ENCODE data around the gene CIPC.
A peak's percentile ranks its signal among the peaks of the same experiment; 100 is the strongest.

CIPC gene

GRCh38 chr14:77133720-77134338 lies 35.8 kb downstream of the CIPC start:
- DNase-seq = peak; percentile 60
- Histone ChIP-seq H3K4me3 (ENCODE audit: low read depth, low read length) (no peak overlapping the region), H3K27ac (no peak overlapping the region), H3K36me3 (replicated peaks) (no peaks in the 10 kb centered on the region), H3K27me3 (replicated peaks) (peaks cover 13% of the 10 kb centered on the region)
- no peak for TF ChIP-seq CTCF (IDR thresholded peaks at IDR 0.05; ENCODE audit: low read depth, low read length, missing control alignments)
- in situ Hi-C loops (cut with HindIII; ENCODE audit: low pct_ligation_motif_present, low sequenced_read_pairs) = no loop called here

- no peak overlapping the region for H3K4me3 ChIP-seq (ENCODE audit: low read depth, low read length)
- H3K36me3 ChIP-seq (replicated peaks) = no peaks in the 10 kb centered on the region
- no peak for DNase-seq
- no peak overlapping the region for H3K27ac ChIP-seq
- TF ChIP-seq CTCF (IDR thresholded peaks at IDR 0.05; ENCODE audit: low read depth, low read length, missing control alignments) = no peak
- in situ Hi-C loops (cut with HindIII; ENCODE audit: low pct_ligation_motif_present, low sequenced_read_pairs) = no loop called here
- H3K27me3 ChIP-seq (replicated peaks) = peaks cover 53% of the 10 kb centered on the region
These were observed 41.0 kb downstream of the CIPC start for GRCh38 chr14:77139022-77139421.

GRCh38 chr14:77139540-77140358 lies 41.7 kb downstream of the CIPC start:
- in situ Hi-C loops (cut with HindIII; ENCODE audit: low pct_ligation_motif_present, low sequenced_read_pairs) = no loop called here
- Histone ChIP-seq H3K4me3 (ENCODE audit: low read depth, low read length) (no peak overlapping the region), H3K27me3 (replicated peaks) (peaks cover 57% of the 10 kb centered on the region), H3K36me3 (replicated peaks) (no peaks in the 10 kb centered on the region), H3K27ac (no peak overlapping the region)
- peak; percentile 74 for TF ChIP-seq CTCF (IDR thresholded peaks at IDR 0.05; ENCODE audit: low read depth, low read length, missing control alignments)
- no peak for DNase-seq

- DNase-seq = no peak
- Histone ChIP-seq H3K4me3 (ENCODE audit: low read depth, low read length) (peak overlapping the region; percentile 30), H3K36me3 (replicated peaks) (no peaks in the 10 kb centered on the region), H3K27me3 (replicated peaks) (peaks cover 60% of the 10 kb centered on the region), H3K27ac (no peak overlapping the region)
- in situ Hi-C loops (cut with HindIII; ENCODE audit: low pct_ligation_motif_present, low sequenced_read_pairs) = no loop called here
- no peak for TF ChIP-seq CTCF (IDR thresholded peaks at IDR 0.05; ENCODE audit: low read depth, low read length, missing control alignments)
These were observed 42.5 kb downstream of the CIPC start for GRCh38 chr14:77140359-77141213.

- peak; percentile 51 for TF ChIP-seq CTCF (IDR thresholded peaks at IDR 0.05; ENCODE audit: low read depth, low read length, missing control alignments)
- Histone ChIP-seq H3K4me3 (ENCODE audit: low read depth, low read length) (peak within 1 kb of the TSS; percentile 36), H3K27ac (no peak within 1 kb of the TSS), H3K27me3 (replicated peaks) (peaks cover 68% of the 10 kb centered on the region), H3K36me3 (replicated peaks) (no peaks in the 10 kb centered on the region)
- in situ Hi-C loops (cut with HindIII; ENCODE audit: low pct_ligation_motif_present, low sequenced_read_pairs) = no loop called here
- DNase-seq = no peak
These were observed 43.4 kb downstream of the CIPC start, which contains the start of gene ZDHHC22 for GRCh38 chr14:77141214-77142004. Gene ZDHHC22, minus strand, starts transcription at chr14:77141791. Its CDS starts 2,053 bp downstream, at chr14:77139738.

Data from brain microvascular endothelial cell (primary cell).